HG03175 (cell line): ENCODE results near the gene LSAMP.
A peak's percentile ranks its signal among the peaks of the same experiment; 100 is the strongest.

Experiments
- ATAC-seq: cut with Tn5 transposase; IDR thresholded peaks from one replicate; pipeline ENCODE4 v1.9.1; 2021; ENCODE audit warnings: mild to moderate bottlenecking, moderate library complexity; ENCODE audit not compliant: unreplicated experiment

LSAMP gene

GRCh38 chr3:116065501-116065900, 379.8 kb downstream of the LSAMP start:
- ATAC-seq: no peak

- no peak for ATAC-seq
Measured at GRCh38 chr3:116064646-116065045, 380.6 kb downstream of the LSAMP start.

- ATAC-seq: no peak
Measured at GRCh38 chr3:116059421-116060096, 385.7 kb downstream of the LSAMP start.

- ATAC-seq: no peak
Measured at GRCh38 chr3:116058844-116059243, 386.4 kb downstream of the LSAMP start.

GRCh38 chr3:116057400-116058006, 387.8 kb downstream of the LSAMP start:
- no peak for ATAC-seq

- ATAC-seq: peak; percentile 89
Measured at GRCh38 chr3:116056280-116056679, 389.0 kb downstream of the LSAMP start.

GRCh38 chr3:116053017-116053416, 392.3 kb downstream of the LSAMP start:
- ATAC-seq: no peak

GRCh38 chr3:116052602-116053001, 392.7 kb downstream of the LSAMP start:
- ATAC-seq: no peak

- ATAC-seq: no peak
Measured at GRCh38 chr3:116051586-116051985, 393.7 kb downstream of the LSAMP start.

- ATAC-seq: no peak
Measured at GRCh38 chr3:116051040-116051439, 394.2 kb downstream of the LSAMP start.

- ATAC-seq: no peak
Measured at GRCh38 chr3:116050311-116050915, 394.9 kb downstream of the LSAMP start.

GRCh38 chr3:116048991-116049390, 396.3 kb downstream of the LSAMP start:
- ATAC-seq: no peak

- ATAC-seq: no peak
Measured at GRCh38 chr3:116046350-116046749, 398.9 kb downstream of the LSAMP start.

GRCh38 chr3:116045314-116045713, 400.0 kb downstream of the LSAMP start:
- no peak for ATAC-seq

- ATAC-seq: no peak
Measured at GRCh38 chr3:116040152-116040551, 405.1 kb downstream of the LSAMP start.

- ATAC-seq: no peak
Measured at GRCh38 chr3:116039651-116039985, 405.7 kb downstream of the LSAMP start.

GRCh38 chr3:116038968-116039650, 406.2 kb downstream of the LSAMP start:
- ATAC-seq: no peak

GRCh38 chr3:116037954-116038911, 407.1 kb downstream of the LSAMP start:
- peak; percentile 99 for ATAC-seq

- ATAC-seq: no peak
Measured at GRCh38 chr3:116035429-116035828, 409.9 kb downstream of the LSAMP start.

- ATAC-seq: no peak
Measured at GRCh38 chr3:116034794-116035193, 410.5 kb downstream of the LSAMP start.

GRCh38 chr3:116034086-116034485, 411.2 kb downstream of the LSAMP start:
- ATAC-seq: no peak
